IPS DF 19.7 (cell line): ENCODE measurements around the gene ZFYVE9.
"Not testable (repeated sequence)": the region's sequence is repeated elsewhere in the genome, so short reads cannot be mapped to it uniquely, and the experiment has no call there.

Source experiments
- DNase-seq: peaks from one replicate; pipeline ENCODE4 v3.0.0-alpha.2; 2013; ENCODE audit warnings: low read depth, low spot score

Gene ZFYVE9

GRCh38 chr1:52367272-52367671 is 225.4 kb downstream of the ZFYVE9 start:
- no peak for DNase-seq

GRCh38 chr1:52368383-52369172 is 226.7 kb downstream of the ZFYVE9 start:
- DNase-seq = no peak

GRCh38 chr1:52369851-52370250 is 228.0 kb downstream of the ZFYVE9 start:
- not testable (repeated sequence) for DNase-seq

GRCh38 chr1:52385376-52385775 is 243.5 kb downstream of the ZFYVE9 start:
- DNase-seq = no peak

GRCh38 chr1:52386458-52386857 is 244.6 kb downstream of the ZFYVE9 start:
- no peak for DNase-seq

GRCh38 chr1:52393174-52393573 is 251.3 kb downstream of the ZFYVE9 start:
- no peak for DNase-seq
